A673 (cell line): ENCODE measurements around the gene USH1G. TPM values are rescaled to one million over a fixed set of nuclear protein-coding genes. Genes with fewer than 3 reads are reported as not detected.

Experiments used
- BruUV-seq: library from RNA; stranded (reverse); fragments of 400-500 nt; replicated peaks from 2 replicates; lab custom pipeline; 2021; lab: Mats Ljungman, UMichigan
- CTCF ChIA-PET: fragments of 300-600 bp; sonication (Branson Sonifier 250); formaldehyde crosslinking; loops from one replicate; lab custom pipeline; 2022; ENCODE audit warnings: antibody characterized with exemption; lab: Charles Lee
- POLR2A ChIA-PET: fragments of 300-600 bp; sonication (Branson Sonifier 250); formaldehyde crosslinking; loops from one replicate; lab custom pipeline; 2022; ENCODE audit warnings: antibody characterized with exemption; ENCODE audit not compliant: low non-redundant PET; lab: Charles Lee
- DNase-seq: peaks from one replicate; pipeline ENCODE4 v3.0.0-alpha.2; 2015; ENCODE audit warnings: low spot score
- H3K27ac ChIP-seq: fragments of 200-600 bp; sonication (generic); 2 replicates; pipeline ENCODE4 v1.5.1; 2016; ENCODE audit warnings: mixed run types, low read depth, mild to moderate bottlenecking, mixed read lengths, antibody characterized with exemption, low read length; ENCODE audit not compliant: poor library complexity, severe bottlenecking
- H3K27me3 ChIP-seq: fragments of 200-600 bp; sonication (generic); replicated peaks from 2 replicates; pipeline ENCODE4 v1.6.1; 2017; ENCODE audit warnings: mixed run types, low read depth, mild to moderate bottlenecking, mixed read lengths, antibody characterized with exemption, low read length; ENCODE audit not compliant: insufficient read depth, poor library complexity
- H3K36me3 ChIP-seq: fragments of 200-600 bp; sonication (generic); 2 replicates; pipeline ENCODE4 v1.6.1; 2016; ENCODE audit warnings: mixed run types, mild to moderate bottlenecking, mixed read lengths, antibody characterized with exemption, low read length; ENCODE audit not compliant: insufficient read depth, poor library complexity, severe bottlenecking
- H3K4me1 ChIP-seq: fragments of 200-600 bp; sonication (generic); 2 replicates; pipeline ENCODE4 v1.6.1; 2017; ENCODE audit warnings: mixed run types, mild to moderate bottlenecking, mixed read lengths, antibody characterized with exemption, low read length; ENCODE audit not compliant: insufficient read depth, poor library complexity, severe bottlenecking
- H3K4me3 ChIP-seq: fragments of 200-600 bp; sonication (generic); 2 replicates; pipeline ENCODE4 v1.5.1; 2016; ENCODE audit warnings: low read depth, mixed run types, mild to moderate bottlenecking, mixed read lengths, low read length; ENCODE audit not compliant: poor library complexity, severe bottlenecking
- H3K9me3 ChIP-seq: fragments of 200-600 bp; sonication (generic); 2 replicates; pipeline ENCODE4 v1.6.1; 2016; ENCODE audit warnings: mixed run types, low read depth, mild to moderate bottlenecking, mixed read lengths, antibody characterized with exemption, low read length; ENCODE audit not compliant: poor library complexity, severe bottlenecking
- EZH2 ChIP-seq: fragments of 200-600 bp; sonication (generic); IDR thresholded peaks from 2 replicates; pipeline ENCODE4 v1.6.1; 2017; ENCODE audit warnings: borderline replicate concordance, low read depth, mild to moderate bottlenecking, mixed read lengths, antibody characterized with exemption, low read length; ENCODE audit not compliant: poor library complexity, severe bottlenecking
- intact Hi-C: fragments of 100-400 bp; cut with micrococcal nuclease; formaldehyde crosslinking; loops from one replicate; pipeline ENCODE4 v1.10.0; 2022; ENCODE audit not compliant: unreplicated experiment
- total RNA-seq: library from RNA; stranded (reverse); gene quantifications from 2 replicates; pipeline ENCODE4 v1.2.3, GENCODE V29; 2021
- TF ChIP-seq, protein P1 (sequence below): fragments of 300-800, 200-600 bp; sonication (generic); conservative IDR thresholded peaks from 2 replicates; pipeline ENCODE4 v1.5.1; 2017; ENCODE audit warnings: low read depth, mild to moderate bottlenecking, antibody characterized with exemption, low read length, moderate library complexity, mixed read lengths

The USH1G gene
- total RNA-seq, 1 experiment from 2014 or later = not detected

DNA sequence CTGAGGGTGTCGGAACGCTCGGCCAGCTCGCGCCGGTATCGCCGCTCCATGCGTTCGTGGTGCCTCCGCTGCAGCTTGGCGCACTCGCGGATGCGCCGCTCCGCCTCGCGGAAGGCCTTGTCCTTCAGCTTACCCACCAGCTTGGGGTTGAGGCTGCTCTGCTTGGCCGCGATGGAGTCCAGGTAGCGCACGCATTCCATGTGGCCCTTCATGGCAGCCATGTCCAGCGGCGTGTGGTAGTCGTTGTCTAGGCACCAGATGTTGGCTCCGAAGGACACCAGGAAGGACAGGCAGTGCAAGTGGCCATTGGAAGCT, 2.8 kb downstream of the USH1G start:
- ChIA-PET CTCF (no interaction called here), POLR2A (no interaction called here)
- Histone ChIP-seq H3K36me3 (no peaks in the 10 kb centered on the region), H3K9me3 (no peaks in the 10 kb centered on the region), H3K4me3 (no peak overlapping the region), H3K27me3 (peaks cover 32% of the 10 kb centered on the region), H3K4me1 (peaks cover 14% of the 10 kb centered on the region), H3K27ac (no peak overlapping the region)
- BruUV-seq = no TSS peak
- TF ChIP-seq, protein P1, sequence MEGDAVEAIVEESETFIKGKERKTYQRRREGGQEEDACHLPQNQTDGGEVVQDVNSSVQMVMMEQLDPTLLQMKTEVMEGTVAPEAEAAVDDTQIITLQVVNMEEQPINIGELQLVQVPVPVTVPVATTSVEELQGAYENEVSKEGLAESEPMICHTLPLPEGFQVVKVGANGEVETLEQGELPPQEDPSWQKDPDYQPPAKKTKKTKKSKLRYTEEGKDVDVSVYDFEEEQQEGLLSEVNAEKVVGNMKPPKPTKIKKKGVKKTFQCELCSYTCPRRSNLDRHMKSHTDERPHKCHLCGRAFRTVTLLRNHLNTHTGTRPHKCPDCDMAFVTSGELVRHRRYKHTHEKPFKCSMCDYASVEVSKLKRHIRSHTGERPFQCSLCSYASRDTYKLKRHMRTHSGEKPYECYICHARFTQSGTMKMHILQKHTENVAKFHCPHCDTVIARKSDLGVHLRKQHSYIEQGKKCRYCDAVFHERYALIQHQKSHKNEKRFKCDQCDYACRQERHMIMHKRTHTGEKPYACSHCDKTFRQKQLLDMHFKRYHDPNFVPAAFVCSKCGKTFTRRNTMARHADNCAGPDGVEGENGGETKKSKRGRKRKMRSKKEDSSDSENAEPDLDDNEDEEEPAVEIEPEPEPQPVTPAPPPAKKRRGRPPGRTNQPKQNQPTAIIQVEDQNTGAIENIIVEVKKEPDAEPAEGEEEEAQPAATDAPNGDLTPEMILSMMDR = no peak
- TF ChIP-seq EZH2 = no peak
- intact Hi-C loops = no loop called here
- no peak for DNase-seq

DNA sequence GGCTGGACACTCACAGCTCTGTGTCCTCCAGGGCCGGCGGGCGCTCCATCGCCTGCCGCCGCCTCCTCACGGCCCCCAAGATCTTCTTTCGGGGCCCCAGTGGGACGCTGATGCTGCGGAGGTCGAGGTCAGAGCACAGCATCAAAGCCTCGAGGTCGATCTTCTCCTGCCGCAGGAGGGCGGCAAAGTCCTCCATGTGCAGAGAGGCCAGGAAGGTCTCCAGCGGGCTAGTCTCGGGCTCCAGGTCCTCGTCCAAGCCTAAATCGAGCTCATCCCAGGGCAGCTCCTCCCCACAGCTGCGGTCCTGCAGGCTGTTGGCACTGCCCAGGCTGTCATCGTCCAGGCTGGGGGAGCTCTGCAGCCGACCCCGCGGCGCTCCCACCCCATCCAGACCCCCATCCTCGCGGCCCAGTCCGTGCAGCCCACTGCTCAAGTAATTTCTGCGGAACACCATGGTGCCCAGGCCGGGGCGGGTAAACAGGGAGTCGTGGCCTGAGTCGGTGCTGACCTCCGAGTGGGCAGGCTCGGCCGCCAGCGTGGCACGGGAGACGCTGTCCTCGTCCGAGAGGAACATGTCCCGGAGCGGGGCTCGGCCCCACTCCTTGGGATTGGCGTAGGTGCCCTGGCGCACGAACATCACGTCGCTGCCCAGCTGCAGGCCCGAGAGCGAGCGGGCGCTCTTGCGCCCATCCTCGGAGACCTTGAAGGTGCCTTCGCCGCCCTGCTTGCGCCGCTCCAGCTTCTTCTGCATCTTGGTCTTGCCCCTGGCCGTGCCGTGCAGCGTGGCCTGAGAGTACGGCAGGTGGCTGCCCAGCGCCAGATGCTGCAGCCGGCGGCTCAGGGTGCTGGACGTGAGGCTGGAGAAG, 3.4 kb downstream of the USH1G start:
- H3K4me3 ChIP-seq = no peak overlapping the region
- H3K27me3 ChIP-seq = peaks cover 26% of the 10 kb centered on the region
- no peak for DNase-seq
- no peaks in the 10 kb centered on the region for H3K9me3 ChIP-seq
- H3K27ac ChIP-seq = no peak overlapping the region
- CTCF ChIA-PET = no interaction called here
- peaks cover 14% of the 10 kb centered on the region for H3K4me1 ChIP-seq
- intact Hi-C loops = no loop called here
- POLR2A ChIA-PET = no interaction called here
- TF ChIP-seq EZH2 = no peak
- TF ChIP-seq, protein P1 = no peak
- BruUV-seq = no TSS peak
- H3K36me3 ChIP-seq = no peaks in the 10 kb centered on the region

DNA sequence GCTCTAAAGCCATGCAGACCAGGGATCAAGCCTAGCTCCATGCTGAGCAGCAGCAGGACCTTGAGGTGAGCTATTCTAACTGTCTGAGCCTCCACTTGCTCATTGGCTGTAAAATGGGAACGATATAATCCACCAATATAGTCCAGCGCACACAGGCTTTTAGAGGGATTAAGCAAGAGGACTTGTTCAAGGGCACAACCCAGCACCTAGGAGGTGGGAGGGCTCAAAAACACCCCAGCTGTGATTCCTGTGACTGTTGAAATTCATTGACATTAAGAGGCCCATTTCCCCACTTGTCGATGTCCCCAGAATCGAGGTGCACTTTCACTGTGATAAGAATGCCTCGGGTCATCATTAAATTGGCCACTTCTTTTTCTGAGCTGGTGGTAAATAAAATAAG, 4.1 kb downstream of the USH1G start:
- Histone ChIP-seq H3K4me3 (no peak overlapping the region), H3K4me1 (peaks cover 14% of the 10 kb centered on the region), H3K9me3 (no peaks in the 10 kb centered on the region), H3K27ac (no peak overlapping the region), H3K27me3 (peaks cover 18% of the 10 kb centered on the region), H3K36me3 (no peaks in the 10 kb centered on the region)
- intact Hi-C loops = no loop called here
- POLR2A ChIA-PET = no interaction called here
- CTCF ChIA-PET = no interaction called here
- no peak for TF ChIP-seq EZH2
- TF ChIP-seq, protein P1 = no peak
- DNase-seq = no peak
- no TSS peak for BruUV-seq
